HG03175 (cell line): Measurements from ENCODE around the gene MAP9.
A peak's percentile ranks its signal among the peaks of the same experiment; 100 is the strongest.
"Not testable (repeated sequence)": the region's sequence is repeated elsewhere in the genome, so short reads cannot be mapped to it uniquely, and the experiment has no call there.

ENCODE experiments used
- ATAC-seq: cut with Tn5 transposase; IDR thresholded peaks from one replicate; pipeline ENCODE4 v1.9.1; 2021; ENCODE audit warnings: mild to moderate bottlenecking, moderate library complexity; ENCODE audit not compliant: unreplicated experiment

The MAP9 gene

DNA sequence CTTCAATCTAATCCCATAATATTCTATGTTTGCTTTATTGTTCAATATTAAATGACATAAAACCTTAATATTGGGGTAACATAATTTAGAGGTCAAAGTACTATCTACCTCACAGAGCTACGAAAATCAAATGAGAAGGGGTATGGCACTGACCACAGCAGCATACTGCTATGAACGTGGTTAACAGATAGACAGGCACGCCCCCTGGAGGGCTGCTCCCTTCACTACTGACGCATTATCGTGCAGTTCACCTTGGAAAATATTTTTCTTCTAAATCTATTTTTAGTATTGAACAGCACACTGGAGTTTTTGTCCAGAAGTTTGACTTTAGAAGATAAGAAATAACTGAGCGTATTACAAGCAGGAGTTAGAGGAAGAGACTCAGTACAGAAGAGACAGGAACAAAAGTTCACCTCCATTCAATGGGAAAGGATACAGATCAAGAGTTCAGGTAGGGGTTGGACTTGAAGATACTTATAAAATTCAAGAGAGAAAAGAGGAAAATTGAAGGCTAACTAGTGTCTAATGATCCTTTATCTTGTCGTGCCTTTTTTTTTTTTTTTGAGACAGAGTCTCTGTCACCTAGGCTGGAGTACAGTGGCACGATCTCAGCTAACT lies 22.7 kb downstream of the MAP9 start:
- ATAC-seq, result peak; percentile 95

GRCh38 chr4:155342142-155342541 lies 34.6 kb downstream of the MAP9 start:
- ATAC-seq, result no peak

DNA sequence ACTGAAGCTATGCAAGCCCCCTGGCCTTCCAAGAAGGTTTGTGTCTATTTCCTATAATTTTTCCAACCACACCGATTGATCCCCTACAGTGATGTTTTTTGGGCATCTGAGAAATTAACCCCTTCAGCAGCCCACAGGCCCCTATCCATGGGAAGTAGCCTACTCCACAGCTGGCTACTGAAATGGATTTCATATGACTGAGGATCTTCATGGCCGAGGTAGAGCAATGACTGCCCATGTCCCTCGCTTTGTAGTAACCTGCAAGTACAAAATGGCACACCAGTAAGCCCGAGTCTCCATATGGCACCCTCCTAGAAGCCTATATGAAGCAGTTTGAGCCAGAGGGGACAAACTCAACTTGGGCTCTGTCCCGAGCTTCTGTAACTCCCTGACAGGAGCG lies 36.8 kb downstream of the MAP9 start:
- no peak for ATAC-seq

- no peak for ATAC-seq
Measured at GRCh38 chr4:155339588-155339987, 37.2 kb downstream of the MAP9 start.

DNA sequence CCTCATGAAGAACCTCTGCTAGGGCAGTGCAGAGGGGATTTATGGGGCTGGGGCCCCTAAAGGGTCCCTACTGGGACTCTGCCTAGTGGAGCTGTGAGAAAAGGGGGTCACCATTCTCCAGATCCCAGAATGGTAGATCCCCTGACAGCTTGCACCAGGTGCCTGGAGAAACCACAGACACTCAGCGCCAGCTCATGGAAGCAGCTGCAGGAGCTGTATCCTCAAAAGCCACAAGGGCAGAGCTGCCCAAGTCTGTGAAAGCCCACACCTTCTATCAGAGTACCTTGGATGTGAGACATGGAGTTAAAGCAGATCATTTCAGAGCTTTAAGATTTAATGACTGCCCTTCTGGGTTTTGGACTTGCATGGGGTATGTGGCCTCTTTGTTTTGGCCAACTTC lies 38.6 kb downstream of the MAP9 start:
- no peak for ATAC-seq

GRCh38 chr4:155336242-155336641 lies 40.5 kb downstream of the MAP9 start:
- ATAC-seq, result no peak

DNA sequence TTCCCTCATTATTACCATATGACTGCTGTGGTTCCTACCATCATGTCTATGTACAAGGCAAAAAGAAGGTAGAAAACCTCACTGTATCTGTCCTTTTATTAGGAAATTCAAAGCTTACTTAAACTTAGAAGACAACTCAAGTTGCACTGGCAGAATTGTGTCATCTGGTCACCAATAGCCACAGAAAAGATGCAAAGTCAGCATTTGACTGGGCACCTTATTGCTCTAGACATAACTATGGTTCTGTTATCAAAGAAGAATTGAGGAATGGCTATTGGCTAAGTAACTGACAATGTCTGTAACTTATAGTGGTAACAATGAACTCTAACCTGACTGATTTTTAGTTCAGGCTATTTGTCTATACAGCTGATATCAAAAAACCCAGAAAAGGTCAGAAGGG lies 45.3 kb downstream of the MAP9 start:
- no peak for ATAC-seq

DNA sequence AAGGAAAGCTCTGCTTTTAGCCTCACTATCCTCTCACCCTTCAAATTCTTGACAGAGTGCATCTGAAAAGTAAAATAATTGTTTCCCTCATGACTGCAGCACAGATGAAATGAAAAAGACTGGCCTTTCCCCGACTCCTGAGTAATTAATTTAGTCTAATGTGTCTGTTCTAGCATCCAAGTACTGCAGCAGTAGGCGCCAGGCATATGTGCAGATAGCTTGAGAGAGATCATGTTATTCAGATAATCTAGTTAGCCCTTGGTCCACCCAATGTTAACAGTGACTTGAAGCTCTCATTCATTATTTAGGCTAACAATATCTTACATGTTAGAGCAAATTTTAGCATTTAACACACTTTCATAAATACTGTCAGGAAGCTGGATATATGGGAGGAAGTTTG lies 54.0 kb downstream of the MAP9 start:
- no peak for ATAC-seq

DNA sequence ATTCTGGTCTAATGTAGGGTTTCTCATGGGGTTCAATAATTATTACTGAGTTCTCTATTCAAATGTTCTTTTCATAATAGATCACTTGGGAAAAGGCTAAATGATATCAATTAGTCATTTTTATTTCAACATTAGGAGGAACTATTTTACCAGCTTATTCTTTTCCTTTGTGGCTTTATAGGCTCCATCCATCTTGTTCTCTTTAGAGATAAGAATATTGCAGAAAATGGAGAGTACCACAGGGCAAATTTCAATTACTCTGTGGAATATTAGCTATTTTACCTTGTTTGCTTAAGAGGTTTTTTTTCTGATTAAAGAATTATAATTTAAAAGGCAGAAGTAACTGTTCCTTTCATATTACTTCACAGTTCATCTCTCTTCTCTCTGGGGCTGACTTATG lies 55.8 kb downstream of the MAP9 start:
- ATAC-seq, result no peak

GRCh38 chr4:155319516-155319915 lies 57.2 kb downstream of the MAP9 start:
- ATAC-seq, result no peak

DNA sequence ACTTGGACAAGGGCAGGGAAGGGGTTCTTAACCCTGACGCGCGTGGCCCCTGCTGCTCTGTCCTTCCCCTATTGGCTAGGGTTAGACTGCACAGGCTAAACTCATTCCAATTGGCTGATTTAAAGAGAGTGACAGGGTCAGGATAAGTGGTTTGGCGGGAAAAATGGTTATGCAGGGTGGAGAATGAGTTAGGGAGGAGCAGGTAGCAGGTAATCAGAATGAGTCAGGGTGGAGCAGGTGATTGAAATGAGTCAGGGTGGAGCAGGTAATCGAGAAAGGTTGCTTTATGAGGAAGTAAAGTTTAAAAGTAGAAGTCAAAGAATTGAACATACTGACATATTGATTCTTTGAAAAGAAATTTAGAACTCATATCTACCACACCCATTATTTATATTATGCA lies 64.7 kb downstream of the MAP9 start:
- not testable (repeated sequence) for ATAC-seq

DNA sequence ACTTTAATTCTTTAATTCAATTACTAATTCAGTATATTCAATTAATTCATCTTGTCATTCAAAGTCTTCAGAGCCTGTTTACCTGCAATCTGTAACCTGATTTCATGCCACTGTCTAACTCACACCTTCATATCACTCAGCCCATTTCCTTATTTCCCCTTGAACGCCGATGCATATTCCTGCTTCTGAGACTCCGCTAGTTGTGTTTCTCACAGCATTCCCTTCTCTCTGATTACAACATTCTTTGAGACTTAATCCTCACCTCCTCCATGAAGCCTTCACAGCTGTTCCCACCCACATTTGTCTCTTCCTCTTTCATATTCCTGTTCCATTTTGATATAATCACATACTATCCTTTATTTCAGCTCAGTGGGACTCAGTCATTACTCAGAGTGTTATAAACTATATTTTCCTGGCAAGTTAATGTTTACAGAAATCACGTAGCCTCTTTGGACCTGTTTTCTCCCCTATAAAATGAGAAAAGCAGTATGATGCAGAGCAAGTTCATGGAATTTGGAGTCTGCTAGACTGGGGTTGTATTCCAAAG lies 69.0 kb downstream of the MAP9 start:
- ATAC-seq, result no peak

GRCh38 chr4:155305619-155306018 lies 71.1 kb downstream of the MAP9 start:
- ATAC-seq, result no peak

DNA sequence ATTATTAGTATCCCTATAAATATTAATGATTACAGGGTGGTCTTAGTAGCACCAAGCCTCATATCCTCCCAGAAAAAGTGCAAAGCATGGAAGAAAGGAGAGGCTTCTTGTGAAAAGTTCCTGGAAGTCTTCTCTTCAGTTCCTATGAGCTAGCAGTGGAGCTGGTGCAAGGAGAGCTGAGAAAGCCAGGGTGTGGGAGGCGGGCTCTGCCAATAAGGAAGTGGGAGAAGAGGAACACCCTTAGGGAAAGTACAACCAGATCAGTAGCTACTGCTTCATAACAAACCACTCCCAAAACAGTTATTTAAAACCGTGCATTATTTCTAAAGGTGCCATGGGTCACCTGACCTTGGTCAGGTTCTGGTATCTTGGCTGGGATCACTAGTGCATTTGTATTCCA lies 72.4 kb downstream of the MAP9 start:
- no peak for ATAC-seq

DNA sequence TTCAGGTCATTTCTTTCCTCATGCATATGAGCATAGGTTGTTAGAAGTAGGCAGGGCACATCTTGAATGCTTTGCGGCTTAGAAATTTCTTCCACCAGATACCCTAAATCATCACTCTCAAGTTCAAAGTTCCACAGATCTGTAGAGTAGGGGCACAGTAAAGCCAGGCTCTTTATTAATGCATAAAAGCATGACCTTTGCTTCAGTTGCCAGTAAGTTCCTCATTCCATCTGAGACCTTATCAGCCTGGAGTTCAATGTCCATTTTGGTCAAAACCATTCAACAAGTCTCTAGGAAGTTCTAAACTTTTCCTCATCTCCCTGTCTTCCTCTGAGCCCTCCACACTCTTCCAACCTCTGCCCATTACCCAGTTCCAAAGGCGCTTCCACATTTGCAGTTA lies 77.7 kb downstream of the MAP9 start:
- no peak for ATAC-seq
